ENCODE results near the gene TBC1D8.

TBC1D8 gene

GRCh38 chr2:101161658-101162057, 10.5 kb upstream of the TBC1D8 start:
- no peak for DNase-seq

- DNase-seq: no peak
Measured at GRCh38 chr2:101160454-101160853, 9.3 kb upstream of the TBC1D8 start.

- no peak for DNase-seq
Measured at GRCh38 chr2:101159526-101159925, 8.3 kb upstream of the TBC1D8 start.

GRCh38 chr2:101157272-101157671, 6.1 kb upstream of the TBC1D8 start:
- no peak for DNase-seq

- no peak for DNase-seq
Measured at GRCh38 chr2:101153787-101154186, 2.6 kb upstream of the TBC1D8 start.

GRCh38 chr2:101153077-101153707, 2.0 kb upstream of the TBC1D8 start:
- no peak for DNase-seq

GRCh38 chr2:101152272-101153076, 1.3 kb upstream of the TBC1D8 start:
- peak; percentile 70 for DNase-seq

- DNase-seq: no peak
Measured at GRCh38 chr2:101151859-101152271, 683 bp upstream of the TBC1D8 start.

- DNase-seq: peak; percentile 63
Measured at GRCh38 chr2:101150306-101151145, 656 bp downstream of the TBC1D8 start.

GRCh38 chr2:101149241-101150192, 1.7 kb downstream of the TBC1D8 start:
- no peak for DNase-seq

GRCh38 chr2:101148777-101149176, 2.4 kb downstream of the TBC1D8 start:
- DNase-seq: no peak

- DNase-seq: no peak
Measured at GRCh38 chr2:101147971-101148370, 3.2 kb downstream of the TBC1D8 start.

- DNase-seq: no peak
Measured at GRCh38 chr2:101147062-101147461, 4.1 kb downstream of the TBC1D8 start.

GRCh38 chr2:101146535-101146934, 4.6 kb downstream of the TBC1D8 start:
- no peak for DNase-seq

- no peak for DNase-seq
Measured at GRCh38 chr2:101145406-101145805, 5.8 kb downstream of the TBC1D8 start.

GRCh38 chr2:101142163-101142562, 9.0 kb downstream of the TBC1D8 start:
- no peak for DNase-seq

GRCh38 chr2:101140978-101141655, 10.1 kb downstream of the TBC1D8 start:
- no peak for DNase-seq

GRCh38 chr2:101140237-101140636, 10.9 kb downstream of the TBC1D8 start:
- DNase-seq: no peak

- DNase-seq: no peak
Measured at GRCh38 chr2:101139495-101139894, 11.7 kb downstream of the TBC1D8 start.

GRCh38 chr2:101135412-101136296, 15.5 kb downstream of the TBC1D8 start:
- DNase-seq: no peak
